Immature natural killer cell (primary cell): ENCODE measurements around the gene GNRHR. TPM values are rescaled to one million over a fixed set of nuclear protein-coding genes. Genes with fewer than 3 reads are reported as not detected.
"Not testable (repeated sequence)": the region's sequence is repeated elsewhere in the genome, so short reads cannot be mapped to it uniquely, and the experiment has no call there.

Source experiments
- DNase-seq, 3 donors: peaks; one replicate each; pipeline ENCODE4 v3.0.0; 2022; ENCODE audit warnings: mixed read lengths in 1 of 3
- H3K27ac Mint-ChIP-seq, 6 donors: one replicate each; pipeline ENCODE4 v1.8.0; 2020; ENCODE audit warnings: mixed read lengths in 6 of 6, mild to moderate bottlenecking in 5 of 6, inconsistent platforms in 4 of 6, moderate library complexity in 3 of 6
- H3K27me3 Mint-ChIP-seq, 3 donors: one replicate each; pipeline ENCODE4 v1.8.0; 2020 to 2021; ENCODE audit warnings: low read depth in 3 of 3, mild to moderate bottlenecking in 3 of 3, mixed read lengths in 3 of 3, moderate library complexity in 3 of 3, inconsistent platforms in 1 of 3
- H3K36me3 Mint-ChIP-seq, 3 donors: one replicate each; pipeline ENCODE4 v1.8.0; 2020; ENCODE audit warnings: mixed read lengths in 3 of 3, inconsistent platforms in 2 of 3, mild to moderate bottlenecking in 2 of 3
- H3K4me1 Mint-ChIP-seq, 2 donors: one replicate each; pipeline ENCODE4 v1.8.0; 2020; ENCODE audit warnings: inconsistent platforms in 2 of 2, mild to moderate bottlenecking in 2 of 2, mixed read lengths in 2 of 2, moderate library complexity in 1 of 2
- H3K4me3 Mint-ChIP-seq, 5 donors: one replicate each; pipeline ENCODE4 v1.8.0; 2020; ENCODE audit warnings: mild to moderate bottlenecking in 5 of 5, mixed read lengths in 5 of 5, inconsistent platforms in 3 of 5, moderate library complexity in 3 of 5
- H3K9me3 Mint-ChIP-seq, 6 donors: one replicate each; pipeline ENCODE4 v1.8.0; 2020; ENCODE audit warnings: mild to moderate bottlenecking in 6 of 6, mixed read lengths in 6 of 6, inconsistent platforms in 4 of 6, moderate library complexity in 3 of 6
- polyA plus RNA-seq, 3 donors: library from polyadenylated mRNA; unstranded; fragments of 300-500 nt; fragmentation: Illumina TruSeq; gene quantifications; one replicate each; pipeline ENCODE4 v1.2.3, GENCODE V29; 2021

GNRHR gene
- not detected for polyA plus RNA-seq

GRCh38 chr4:67754288-67754687 is at the start of gene GNRHR:
TSS of gene GNRHR (minus strand) at chr4:67754388. CDS start at chr4:67754335, 53 bp downstream.
- no peaks in the 10 kb centered on the region for H3K4me1 Mint-ChIP-seq

GRCh38 chr4:67796810-67797209 is 42.6 kb upstream of the GNRHR start:
- Mint-ChIP-seq H3K4me3 (no peak overlapping the region), H3K4me1 (no peaks in the 10 kb centered on the region), H3K9me3 (peaks cover 0 to 4% (median 0%) of the 10 kb centered on the region in 6 donors), H3K27ac (no peak overlapping the region), H3K36me3 (peaks cover under 1 to 8% (median 4%) of the 10 kb centered on the region in 3 donors), H3K27me3 (peaks cover 0 to 2% (median 1%) of the 10 kb centered on the region in 3 donors)
- no peak for DNase-seq

More at GRCh38 chr4:67754288-67754687, at the start of gene GNRHR:
- no peak for DNase-seq
- Mint-ChIP-seq H3K4me3 (no peak within 1 kb of the TSS), H3K36me3 (peaks cover 0 to 7% (median 3%) of the 10 kb centered on the region in 3 donors), H3K27ac (no peak within 1 kb of the TSS), H3K27me3 (no peaks in the 10 kb centered on the region), H3K9me3 (no peaks in the 10 kb centered on the region)

- Mint-ChIP-seq H3K4me1 (no peaks in the 10 kb centered on the region), H3K27me3 (peaks cover 0 to 3% (median 0%) of the 10 kb centered on the region in 3 donors), H3K36me3 (peaks cover 3 to 9% (median 8%) of the 10 kb centered on the region in 3 donors), H3K9me3 (peaks cover 0 to 5% (median 0%) of the 10 kb centered on the region in 6 donors), H3K27ac (no peak overlapping the region), H3K4me3 (no peak overlapping the region)
- no peak for DNase-seq
These were observed 36.5 kb upstream of the GNRHR start for GRCh38 chr4:67790721-67791120.

GRCh38 chr4:67787311-67787710 is 33.1 kb upstream of the GNRHR start:
- H3K9me3 Mint-ChIP-seq = peaks cover 0 to 3% (median 0%) of the 10 kb centered on the region in 6 donors
- H3K4me1 Mint-ChIP-seq = no peaks in the 10 kb centered on the region
- H3K36me3 Mint-ChIP-seq = peaks cover 3 to 9% (median 5%) of the 10 kb centered on the region in 3 donors
- H3K27me3 Mint-ChIP-seq = peaks cover 0 to 3% (median 0%) of the 10 kb centered on the region in 3 donors
- no peak overlapping the region for H3K27ac Mint-ChIP-seq
- H3K4me3 Mint-ChIP-seq = no peak overlapping the region
- no peak for DNase-seq

- Mint-ChIP-seq H3K4me1 (no peaks in the 10 kb centered on the region), H3K36me3 (peaks cover 0 to 5% (median 4%) of the 10 kb centered on the region in 3 donors), H3K27me3 (peaks cover 0 to 3% (median 2%) of the 10 kb centered on the region in 3 donors), H3K27ac (no peak overlapping the region), H3K4me3 (no peak overlapping the region), H3K9me3 (no peaks in the 10 kb centered on the region)
- DNase-seq = no peak
These were observed 31.3 kb upstream of the GNRHR start for GRCh38 chr4:67785528-67785927.

- Mint-ChIP-seq H3K9me3 (no peaks in the 10 kb centered on the region), H3K4me1 (peaks cover 0 to 5% of the 10 kb centered on the region in 2 donors), H3K4me3 (no peak overlapping the region), H3K36me3 (peaks cover 4 to 6% (median 5%) of the 10 kb centered on the region in 3 donors), H3K27me3 (peaks cover 0 to 2% (median 0%) of the 10 kb centered on the region in 3 donors), H3K27ac (no peak overlapping the region)
- DNase-seq = no peak
These were observed 25.4 kb upstream of the GNRHR start for GRCh38 chr4:67779631-67780030.

- Mint-ChIP-seq H3K27ac (no peak overlapping the region), H3K9me3 (no peaks in the 10 kb centered on the region), H3K4me1 (peaks cover 0 to 5% of the 10 kb centered on the region in 2 donors), H3K36me3 (peaks cover 4 to 7% (median 6%) of the 10 kb centered on the region in 3 donors), H3K4me3 (no peak overlapping the region), H3K27me3 (peaks cover 0 to 2% (median 0%) of the 10 kb centered on the region in 3 donors)
- DNase-seq = no peak
These were observed 22.6 kb upstream of the GNRHR start for GRCh38 chr4:67776746-67777145.

- no peak overlapping the region for H3K4me3 Mint-ChIP-seq
- peaks cover 0 to 3% (median 0%) of the 10 kb centered on the region in 3 donors for H3K27me3 Mint-ChIP-seq
- no peaks in the 10 kb centered on the region for H3K4me1 Mint-ChIP-seq
- H3K27ac Mint-ChIP-seq = no peak overlapping the region
- peaks cover 0 to 13% (median 0%) of the 10 kb centered on the region in 3 donors for H3K36me3 Mint-ChIP-seq
- no peak for DNase-seq
- H3K9me3 Mint-ChIP-seq = no peaks in the 10 kb centered on the region
These were observed 16.2 kb upstream of the GNRHR start for GRCh38 chr4:67770422-67770821.

GRCh38 chr4:67765928-67766327 is 11.7 kb upstream of the GNRHR start:
- H3K4me3 Mint-ChIP-seq = no peak overlapping the region
- peaks cover 0 to 10% (median 0%) of the 10 kb centered on the region in 3 donors for H3K36me3 Mint-ChIP-seq
- H3K4me1 Mint-ChIP-seq = peaks cover 3 to 10% of the 10 kb centered on the region in 2 donors
- H3K27me3 Mint-ChIP-seq = peaks cover 2 to 3% (median 2%) of the 10 kb centered on the region in 3 donors
- no peak for DNase-seq
- H3K9me3 Mint-ChIP-seq = no peaks in the 10 kb centered on the region
- no peak overlapping the region for H3K27ac Mint-ChIP-seq

GRCh38 chr4:67765401-67765800 is 11.2 kb upstream of the GNRHR start:
- H3K4me1 Mint-ChIP-seq = peaks cover 3 to 10% of the 10 kb centered on the region in 2 donors
- no peaks in the 10 kb centered on the region for H3K9me3 Mint-ChIP-seq
- H3K27ac Mint-ChIP-seq = no peak overlapping the region
- peaks cover 0 to 10% (median 0%) of the 10 kb centered on the region in 3 donors for H3K36me3 Mint-ChIP-seq
- H3K27me3 Mint-ChIP-seq = peaks cover 2 to 3% (median 2%) of the 10 kb centered on the region in 3 donors
- H3K4me3 Mint-ChIP-seq = no peak overlapping the region
- no peak for DNase-seq

- H3K27me3 Mint-ChIP-seq = peaks cover under 1 to 2% (median 2%) of the 10 kb centered on the region in 3 donors
- no peak overlapping the region for H3K4me3 Mint-ChIP-seq
- DNase-seq = no peak
- peaks cover 3 to 10% of the 10 kb centered on the region in 2 donors for H3K4me1 Mint-ChIP-seq
- H3K9me3 Mint-ChIP-seq = no peaks in the 10 kb centered on the region
- H3K27ac Mint-ChIP-seq = no peak overlapping the region
- peaks cover 0 to 8% (median 0%) of the 10 kb centered on the region in 3 donors for H3K36me3 Mint-ChIP-seq
These were observed 10.0 kb upstream of the GNRHR start for GRCh38 chr4:67764183-67764582.

GRCh38 chr4:67762086-67762485 is 7.9 kb upstream of the GNRHR start:
- DNase-seq = peak; percentile 9 to 24 (median 18)
- Mint-ChIP-seq H3K27ac (peak overlapping the region in 3 of 6 donors; percentile 49 to 71 (median 60)), H3K27me3 (peaks cover 0 to 2% (median 2%) of the 10 kb centered on the region in 3 donors), H3K36me3 (peaks cover 0 to 3% (median 0%) of the 10 kb centered on the region in 3 donors), H3K4me1 (peaks cover 3 to 10% of the 10 kb centered on the region in 2 donors), H3K4me3 (no peak overlapping the region), H3K9me3 (no peaks in the 10 kb centered on the region)

GRCh38 chr4:67756991-67757390 is 2.8 kb upstream of the GNRHR start:
- not testable (repeated sequence) for H3K27me3 Mint-ChIP-seq, H3K4me3 Mint-ChIP-seq, DNase-seq, H3K27ac Mint-ChIP-seq, H3K36me3 Mint-ChIP-seq, H3K4me1 Mint-ChIP-seq, H3K9me3 Mint-ChIP-seq

GRCh38 chr4:67755974-67756373 is 1.8 kb upstream of the GNRHR start:
- peaks cover 0 to 7% (median 3%) of the 10 kb centered on the region in 3 donors for H3K36me3 Mint-ChIP-seq
- H3K9me3 Mint-ChIP-seq = no peaks in the 10 kb centered on the region
- H3K4me3 Mint-ChIP-seq = no peak overlapping the region
- no peaks in the 10 kb centered on the region for H3K4me1 Mint-ChIP-seq
- no peak for DNase-seq
- no peak overlapping the region for H3K27ac Mint-ChIP-seq
- H3K27me3 Mint-ChIP-seq = no peaks in the 10 kb centered on the region

- H3K4me3 Mint-ChIP-seq = no peak overlapping the region
- H3K27ac Mint-ChIP-seq = no peak overlapping the region
- H3K9me3 Mint-ChIP-seq = no peaks in the 10 kb centered on the region
- peaks cover 0 to 8% of the 10 kb centered on the region in 2 donors for H3K4me1 Mint-ChIP-seq
- peaks cover 0 to 7% (median 0%) of the 10 kb centered on the region in 3 donors for H3K36me3 Mint-ChIP-seq
- no peaks in the 10 kb centered on the region for H3K27me3 Mint-ChIP-seq
- no peak for DNase-seq
These were observed 2.9 kb downstream of the GNRHR start for GRCh38 chr4:67751260-67751659.
